Cortex of kidney (tissue), 1 donor: ENCODE data around the gene JPH2.

Experiments
- DNase-seq: peaks from one replicate; lab custom pipeline; 2025; lab: John Stamatoyannopoulos, UW

JPH2 gene

GRCh38 chr20:44187772-44188709 is 1.1 kb upstream of the JPH2 start:
- DNase-seq = no peak

GRCh38 chr20:44186674-44187053 is 324 bp downstream of the JPH2 start:
- no peak for DNase-seq

GRCh38 chr20:44186201-44186600 is 787 bp downstream of the JPH2 start:
- DNase-seq = no peak

- DNase-seq = no peak
These were observed 1.4 kb downstream of the JPH2 start for GRCh38 chr20:44185574-44185973.

- DNase-seq = no peak
These were observed 3.7 kb downstream of the JPH2 start for GRCh38 chr20:44183282-44183681.

- no peak for DNase-seq
These were observed 4.1 kb downstream of the JPH2 start for GRCh38 chr20:44182863-44183262.

GRCh38 chr20:44182135-44182765 is 4.7 kb downstream of the JPH2 start:
- no peak for DNase-seq

- no peak for DNase-seq
These were observed 5.4 kb downstream of the JPH2 start for GRCh38 chr20:44181611-44182010.

- no peak for DNase-seq
These were observed 6.2 kb downstream of the JPH2 start for GRCh38 chr20:44180814-44181213.

- DNase-seq = no peak
These were observed 10.0 kb downstream of the JPH2 start for GRCh38 chr20:44176833-44177534.

- no peak for DNase-seq
These were observed 11.8 kb downstream of the JPH2 start for GRCh38 chr20:44174996-44175765.

GRCh38 chr20:44173846-44174245 is 13.1 kb downstream of the JPH2 start:
- no peak for DNase-seq

GRCh38 chr20:44173116-44173515 is 13.9 kb downstream of the JPH2 start:
- no peak for DNase-seq

- DNase-seq = no peak
These were observed 14.4 kb downstream of the JPH2 start for GRCh38 chr20:44172572-44172950.

GRCh38 chr20:44171775-44172571 is 15.0 kb downstream of the JPH2 start:
- no peak for DNase-seq

- DNase-seq = no peak
These were observed 16.1 kb downstream of the JPH2 start for GRCh38 chr20:44170816-44171410.

GRCh38 chr20:44167736-44168135 is 19.3 kb downstream of the JPH2 start:
- DNase-seq = no peak

- no peak for DNase-seq
These were observed 20.5 kb downstream of the JPH2 start for GRCh38 chr20:44166477-44166876.

- DNase-seq = no peak
These were observed 21.0 kb downstream of the JPH2 start for GRCh38 chr20:44166008-44166407.

- no peak for DNase-seq
These were observed 26.9 kb downstream of the JPH2 start for GRCh38 chr20:44160133-44160532.

GRCh38 chr20:44159711-44160110 is 27.3 kb downstream of the JPH2 start:
- no peak for DNase-seq
